T-helper 17 cell (primary cell): ENCODE results near the gene PPP1R27. TPM values are rescaled to one million over a fixed set of nuclear protein-coding genes. Genes with fewer than 3 reads are reported as not detected.

Source experiments
- ATAC-seq: fragments of 150-1000 bp; cut with Tn5 transposase; 2 replicates; pipeline ENCODE4 v1.10.0; 2021; ENCODE audit warnings: mild to moderate bottlenecking, moderate library complexity
- DNase-seq, 3 donors: peaks; one replicate each; pipeline versions ENCODE4 v3.0.0 to v3.0.0-alpha.2; 2020 to 2021
- H3K9me3 ChIP-seq: one replicate; pipeline ENCODE4 v1.7.0; 2013; ENCODE audit warnings: low read length, mild to moderate bottlenecking; ENCODE audit not compliant: control insufficient read depth, poor library complexity, severe bottlenecking
- H3K27ac Mint-ChIP-seq: one replicate; pipeline ENCODE4 v1.8.0; 2022; ENCODE audit warnings: mild to moderate bottlenecking, moderate library complexity, mixed read lengths
- H3K27me3 Mint-ChIP-seq: one replicate; pipeline ENCODE4 v1.8.0; 2022; ENCODE audit warnings: mixed read lengths
- H3K36me3 Mint-ChIP-seq: one replicate; pipeline ENCODE4 v1.8.0; 2022; ENCODE audit warnings: low read depth, mixed read lengths
- H3K4me1 Mint-ChIP-seq: one replicate; pipeline ENCODE4 v1.8.0; 2022; ENCODE audit warnings: mild to moderate bottlenecking, mixed read lengths
- H3K4me3 Mint-ChIP-seq: one replicate; pipeline ENCODE4 v1.8.0; 2022; ENCODE audit warnings: mild to moderate bottlenecking, moderate library complexity, mixed read lengths
- total RNA-seq, 4 donors: library from RNA in 2 of 4; stranded (reverse) in 2 of 4; gene quantifications; one replicate each; pipeline ENCODE4 v1.2.3 and lab custom pipeline; 2022 to 2026

Gene PPP1R27
- total RNA-seq, 2 donors from 2014 or later = not detected

DNA sequence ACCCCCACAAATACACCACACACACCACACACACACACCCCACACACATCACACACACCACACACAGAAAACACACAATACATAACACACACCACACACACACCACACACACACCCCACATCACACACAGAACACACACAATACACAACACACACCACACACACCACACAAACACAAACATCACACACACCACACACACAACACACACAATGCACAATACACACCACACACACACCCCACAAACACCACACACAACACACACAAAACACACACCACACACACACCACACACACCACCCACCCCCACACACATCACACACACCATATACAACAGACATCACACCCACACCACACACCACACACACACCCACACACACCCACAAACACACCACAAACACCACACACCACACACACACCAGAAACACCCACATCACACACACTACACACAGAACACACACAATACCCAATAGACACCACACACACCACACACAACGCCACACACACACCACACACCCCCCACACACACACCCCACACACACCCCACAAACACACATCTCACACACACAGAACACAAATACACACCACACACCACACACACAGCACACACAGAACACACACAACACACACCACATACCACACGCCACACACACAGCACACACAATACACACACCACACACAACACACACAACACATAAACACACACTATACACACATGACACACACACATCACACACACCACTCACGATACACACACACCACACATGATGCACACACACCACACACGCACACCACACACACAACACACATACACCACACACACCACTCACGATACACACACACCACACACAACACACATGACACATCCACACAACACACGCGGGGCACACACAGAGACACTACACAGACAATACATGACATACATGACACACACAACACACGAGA, 41.9 kb downstream of the PPP1R27 start:
- Mint-ChIP-seq H3K27ac (no peak overlapping the region), H3K27me3 (no peaks in the 10 kb centered on the region), H3K4me3 (no peak overlapping the region), H3K36me3 (no peaks in the 10 kb centered on the region), H3K4me1 (no peaks in the 10 kb centered on the region)
- H3K9me3 ChIP-seq = no peaks in the 10 kb centered on the region
- DNase-seq = no peak
- ATAC-seq = no peak

Other genes with a start within 250 kb of the PPP1R27 start
- gene NPLOC4, start 197.9 kb downstream of the PPP1R27 start, total RNA-seq = 10 to 100 TPM; 76.0 to 84.1 TPM
- under 1 TPM in 1 of 2 donors, not detected in 1; 0.15 TPM for gene TSPAN10, start 197.9 kb downstream of the PPP1R27 start, total RNA-seq
- gene PDE6G, start 178.5 kb downstream of the PPP1R27 start, total RNA-seq = 1 to 10 TPM in 1 of 2 donors, under 1 TPM in 1; 0.50 to 2.2 TPM
- gene OXLD1, start 168.4 kb downstream of the PPP1R27 start, total RNA-seq = 10 to 100 TPM; 32.8 to 34.4 TPM
- gene CCDC137, start 168.3 kb downstream of the PPP1R27 start, total RNA-seq = 10 to 100 TPM; 15.0 to 18.4 TPM
- 10 to 100 TPM; 10.5 to 34.0 TPM for gene ARL16, start 151.3 kb downstream of the PPP1R27 start, total RNA-seq
- gene HGS, start 151.0 kb downstream of the PPP1R27 start, total RNA-seq = 100 to 1,000 TPM; 111 to 121 TPM
- gene MRPL12, start 131.7 kb downstream of the PPP1R27 start, total RNA-seq = 10 to 100 TPM; 21.4 to 21.8 TPM
- gene SLC25A10, start 122.8 kb downstream of the PPP1R27 start, total RNA-seq = 1 to 10 TPM; 3.4 TPM
- not detected for gene GCGR, start 30.9 kb downstream of the PPP1R27 start, total RNA-seq
- gene MCRIP1, start 1.8 kb downstream of the PPP1R27 start, total RNA-seq = 10 to 100 TPM; 50.3 to 51.9 TPM
- 100 to 1,000 TPM; 281 to 320 TPM for gene P4HB, start 25.5 kb upstream of the PPP1R27 start, total RNA-seq
- 100 to 1,000 TPM; 564 to 643 TPM for gene ARHGDIA, start 36.3 kb upstream of the PPP1R27 start, total RNA-seq
- 10 to 100 TPM; 79.9 to 88.8 TPM for gene ALYREF, start 56.5 kb upstream of the PPP1R27 start, total RNA-seq
- 10 to 100 TPM; 32.8 to 36.2 TPM for gene ANAPC11, start 56.7 kb upstream of the PPP1R27 start, total RNA-seq
- not detected for gene NPB, start 67.2 kb upstream of the PPP1R27 start, total RNA-seq
- 10 to 100 TPM; 21.6 to 26.0 TPM for gene PCYT2, start 76.3 kb upstream of the PPP1R27 start, total RNA-seq
- gene SIRT7, start 83.1 kb upstream of the PPP1R27 start, total RNA-seq = 10 to 100 TPM; 48.9 to 58.2 TPM
- gene MAFG, start 92.7 kb upstream of the PPP1R27 start, total RNA-seq = 10 to 100 TPM; 15.4 to 23.0 TPM
- gene PYCR1, start 102.2 kb upstream of the PPP1R27 start, total RNA-seq = 1 to 10 TPM in 1 of 2 donors, under 1 TPM in 1; 0.72 to 1.9 TPM
- gene MYADML2, start 112.2 kb upstream of the PPP1R27 start, total RNA-seq = not detected
- gene NOTUM, start 126.1 kb upstream of the PPP1R27 start, total RNA-seq = not detected
- 10 to 100 TPM; 38.1 to 40.1 TPM for gene ASPSCR1, start 142.6 kb upstream of the PPP1R27 start, total RNA-seq
- gene CENPX, start 187.8 kb upstream of the PPP1R27 start, total RNA-seq = 10 to 100 TPM; 20.9 to 21.1 TPM
- 10 to 100 TPM; 12.9 to 13.5 TPM for gene LRRC45, start 188.3 kb upstream of the PPP1R27 start, total RNA-seq
- gene RAC3, start 196.6 kb upstream of the PPP1R27 start, total RNA-seq = 1 to 10 TPM; 2.6 to 3.1 TPM
- gene DCXR, start 202.6 kb upstream of the PPP1R27 start, total RNA-seq = 10 to 100 TPM; 55.6 to 77.5 TPM
- 10 to 100 TPM; 26.5 to 28.3 TPM for gene RFNG, start 216.8 kb upstream of the PPP1R27 start, total RNA-seq
- gene GPS1, start 216.8 kb upstream of the PPP1R27 start, total RNA-seq = 10 to 100 TPM; 63.2 to 66.1 TPM
- gene DUS1L, start 230.8 kb upstream of the PPP1R27 start, total RNA-seq = 100 to 1,000 TPM; 130 to 131 TPM